PC-3 (cell line): ENCODE measurements around the gene ETS1. TPM values are rescaled to one million over a fixed set of nuclear protein-coding genes. Genes with fewer than 3 reads are reported as not detected.

Source experiments
- ATAC-seq: fragments of 200-7000 bp; cut with Tn5 transposase; 2 replicates; pipeline ENCODE4 v1.9.1; 2020; ENCODE audit warnings: mild to moderate bottlenecking, moderate library complexity
- BruUV-seq: library from RNA; stranded (reverse); fragments of 400-500 nt; replicated peaks from 2 replicates; lab custom pipeline; 2021; lab: Mats Ljungman, UMichigan
- CTCF ChIA-PET: fragments of 300-600 bp; sonication (Branson Sonifier 250); formaldehyde crosslinking; loops from one replicate; lab custom pipeline; 2022; ENCODE audit warnings: antibody characterized with exemption; lab: Charles Lee
- POLR2A ChIA-PET: fragments of 300-600 bp; sonication (Branson Sonifier 250); formaldehyde crosslinking; loops from one replicate; lab custom pipeline; 2022; ENCODE audit warnings: antibody characterized with exemption; ENCODE audit not compliant: unreplicated experiment; lab: Charles Lee
- DNase-seq: peaks from one replicate; pipeline ENCODE4 v3.0.0-alpha.2; 2015
- H2AFZ ChIP-seq: fragments of 300-600 bp; sonication (generic); 2 replicates; pipeline ENCODE4 v1.6.0; 2016; ENCODE audit warnings: antibody characterized with exemption, low read length
- H3F3A ChIP-seq: fragments of 300-600 bp; sonication (generic); one replicate; pipeline ENCODE4 v1.6.0; 2017; ENCODE audit warnings: antibody characterized with exemption, low read length, control low read depth, mild to moderate bottlenecking; ENCODE audit not compliant: unreplicated experiment
- H3K27ac ChIP-seq: fragments of 300-600 bp; sonication (generic); 2 replicates; pipeline ENCODE4 v1.5.1; 2016; ENCODE audit warnings: mild to moderate bottlenecking, low read length
- H3K27me3 ChIP-seq: fragments of 300-600 bp; sonication (generic); 2 replicates; pipeline ENCODE4 v1.6.1; 2016; ENCODE audit warnings: low read length, mixed read lengths
- H3K36me3 ChIP-seq: fragments of 300-600 bp; sonication (generic); 2 replicates; pipeline ENCODE4 v1.6.1; 2016; ENCODE audit warnings: low read depth, mixed run types, low read length, mixed read lengths
- H3K4me1 ChIP-seq: fragments of 300-600 bp; sonication (generic); 2 replicates; pipeline ENCODE4 v1.5.1; 2016; ENCODE audit warnings: low read length; ENCODE audit not compliant: insufficient read depth
- H3K4me2 ChIP-seq: fragments of 300-600 bp; sonication (generic); 2 replicates; pipeline ENCODE4 v1.6.0; 2016; ENCODE audit warnings: low read length
- H3K4me3 ChIP-seq: fragments of 300-600 bp; sonication (generic); 2 replicates; pipeline ENCODE4 v1.5.1; 2016; ENCODE audit warnings: mild to moderate bottlenecking, low read length, mixed read lengths
- H3K79me2 ChIP-seq: fragments of 300-600 bp; sonication (generic); 2 replicates; pipeline ENCODE4 v1.6.1; 2017; ENCODE audit warnings: low read length, mixed read lengths
- H3K9ac ChIP-seq: fragments of 300-600 bp; sonication (generic); 2 replicates; pipeline ENCODE4 v1.6.0; 2016; ENCODE audit warnings: mild to moderate bottlenecking, low read length
- H3K9me2 ChIP-seq: fragments of 300-600 bp; sonication (generic); replicated peaks from 2 replicates; pipeline ENCODE4 v1.6.1; 2016; ENCODE audit warnings: mixed run types, low read length, mixed read lengths
- H3K9me3 ChIP-seq: fragments of 300-600 bp; sonication (generic); 2 replicates; pipeline ENCODE4 v1.6.1; 2016; ENCODE audit warnings: low read length, mixed read lengths
- H4K20me1 ChIP-seq: fragments of 300-600 bp; sonication (generic); 2 replicates; pipeline ENCODE4 v1.6.1; 2016; ENCODE audit warnings: low read length, mixed read lengths
- CTCF ChIP-seq: fragments of 300-600 bp; sonication (generic); conservative IDR thresholded peaks from 2 replicates; pipeline ENCODE4 v1.5.1; 2017; ENCODE audit warnings: antibody characterized with exemption, low read depth, mild to moderate bottlenecking, low read length
- EZH2 ChIP-seq: fragments of 300-600 bp; sonication (generic); IDR thresholded peaks from one replicate; pipeline ENCODE4 v1.6.1; 2017; ENCODE audit warnings: antibody characterized with exemption, mild to moderate bottlenecking, low read length; ENCODE audit not compliant: unreplicated experiment
- EZH2phosphoT487 ChIP-seq: fragments of 300-600 bp; sonication (generic); IDR thresholded peaks from 2 replicates; pipeline ENCODE4 v1.6.1; 2018; ENCODE audit warnings: mild to moderate bottlenecking, antibody characterized with exemption, low read length, borderline replicate concordance
- intact Hi-C: fragments of 100-400 bp; cut with micrococcal nuclease; formaldehyde crosslinking; loops from 2 replicates; pipeline ENCODE4 v1.9.0; 2023
- total RNA-seq: library from RNA; depleted of rRNA; stranded (reverse); fragments of >200 nt; gene quantifications from 2 replicates; pipeline ENCODE4 v1.2.3, GENCODE V29; 2014

ETS1 gene
- total RNA-seq, 1 experiment from 2014 or later: 52.0 TPM

GRCh38 chr11:128437136-128437535 is 150.2 kb downstream of the ETS1 start:
- no peaks in the 10 kb centered on the region for H4K20me1 ChIP-seq
- no peaks in the 10 kb centered on the region for H3K9me3 ChIP-seq
- CTCF ChIA-PET: no interaction called here
- H3K9ac ChIP-seq: no peak overlapping the region
- H3K4me2 ChIP-seq: no peak overlapping the region
- ATAC-seq: no peak
- DNase-seq: no peak
- H2AFZ ChIP-seq: no peak overlapping the region
- no peaks in the 10 kb centered on the region for H3K36me3 ChIP-seq
- no peaks in the 10 kb centered on the region for H3K27me3 ChIP-seq
- no peaks in the 10 kb centered on the region for H3K9me2 ChIP-seq
- no peaks in the 10 kb centered on the region for H3K4me1 ChIP-seq
- POLR2A ChIA-PET: no interaction called here
- H3K4me3 ChIP-seq: no peak overlapping the region
- intact Hi-C loops: no loop called here
- no peak for TF ChIP-seq CTCF
- TF ChIP-seq EZH2: no peak
- TF ChIP-seq EZH2phosphoT487: no peak
- no peaks in the 10 kb centered on the region for H3K79me2 ChIP-seq
- H3K27ac ChIP-seq: no peak overlapping the region
- no TSS peak for BruUV-seq
- no peaks in the 10 kb centered on the region for H3F3A ChIP-seq

DNA sequence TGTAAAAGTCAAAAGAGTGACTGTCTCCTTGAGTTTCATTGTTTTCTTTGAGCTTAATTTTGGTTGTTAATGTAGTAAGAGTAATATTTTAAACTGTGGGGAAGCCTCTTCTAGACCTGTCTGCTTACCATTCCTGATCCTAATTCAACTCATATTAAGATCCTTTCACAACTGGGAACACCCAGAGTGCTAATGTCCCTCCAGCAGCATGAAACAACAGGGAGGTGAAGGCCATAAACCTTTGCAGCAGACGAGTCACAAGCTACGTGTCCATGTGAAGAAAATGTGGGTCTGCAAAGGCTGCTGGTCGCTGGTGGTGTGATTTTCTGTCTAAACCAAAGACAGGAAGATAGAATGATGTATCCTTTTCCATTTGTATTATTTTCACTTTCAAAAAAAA is 152.5 kb downstream of the ETS1 start:
- Histone ChIP-seq H3K4me3 (no peak overlapping the region), H3K27ac (no peak overlapping the region), H3K9ac (no peak overlapping the region), H3F3A (no peaks in the 10 kb centered on the region), H3K4me1 (no peaks in the 10 kb centered on the region), H2AFZ (no peak overlapping the region), H3K36me3 (no peaks in the 10 kb centered on the region), H4K20me1 (no peaks in the 10 kb centered on the region), H3K9me3 (no peaks in the 10 kb centered on the region), H3K4me2 (no peak overlapping the region), H3K79me2 (no peaks in the 10 kb centered on the region), H3K27me3 (no peaks in the 10 kb centered on the region), H3K9me2 (no peaks in the 10 kb centered on the region)
- ATAC-seq: no peak
- DNase-seq: no peak
- CTCF ChIA-PET: no interaction called here
- no TSS peak for BruUV-seq
- intact Hi-C loops: no loop called here
- no peak for TF ChIP-seq CTCF
- TF ChIP-seq EZH2phosphoT487: no peak
- no peak for TF ChIP-seq EZH2
- POLR2A ChIA-PET: no interaction called here

DNA sequence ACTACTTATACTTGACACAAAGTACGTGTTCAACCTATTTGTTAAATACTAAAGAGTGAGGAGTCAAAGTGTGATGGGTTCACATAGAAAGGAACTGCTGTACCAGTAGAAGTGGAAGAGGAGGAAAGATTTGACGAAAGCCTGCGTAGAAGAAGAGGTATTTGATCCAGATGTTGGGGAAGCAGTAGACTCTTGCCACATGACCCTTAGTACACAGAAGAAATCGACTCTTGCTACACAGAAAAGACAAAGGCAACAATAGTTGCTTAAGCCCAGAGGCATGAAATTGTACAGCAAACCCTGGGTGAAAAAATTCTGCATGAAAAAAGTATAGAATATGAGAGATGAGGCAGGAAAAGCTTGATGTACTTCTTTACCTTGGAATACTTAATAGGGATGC is 152.9 kb downstream of the ETS1 start:
- H3K9me3 ChIP-seq: no peaks in the 10 kb centered on the region
- H3K27me3 ChIP-seq: no peaks in the 10 kb centered on the region
- ATAC-seq: no peak
- BruUV-seq: no TSS peak
- no peaks in the 10 kb centered on the region for H3F3A ChIP-seq
- H3K9ac ChIP-seq: no peak overlapping the region
- TF ChIP-seq CTCF: no peak
- TF ChIP-seq EZH2: no peak
- no peak for TF ChIP-seq EZH2phosphoT487
- H3K27ac ChIP-seq: no peak overlapping the region
- H3K4me3 ChIP-seq: no peak overlapping the region
- no peaks in the 10 kb centered on the region for H3K36me3 ChIP-seq
- no peaks in the 10 kb centered on the region for H3K9me2 ChIP-seq
- POLR2A ChIA-PET: no interaction called here
- no peaks in the 10 kb centered on the region for H3K79me2 ChIP-seq
- no peaks in the 10 kb centered on the region for H4K20me1 ChIP-seq
- CTCF ChIA-PET: no interaction called here
- no peak for DNase-seq
- intact Hi-C loops: no loop called here
- H2AFZ ChIP-seq: no peak overlapping the region; the same call in 1 of the 2 replicates
- no peaks in the 10 kb centered on the region for H3K4me1 ChIP-seq
- H3K4me2 ChIP-seq: no peak overlapping the region
